CD8-positive, alpha-beta memory T cell (primary cell): Measurements from ENCODE around the gene OPRD1. TPM values are rescaled to one million over a fixed set of nuclear protein-coding genes. Genes with fewer than 3 reads are reported as not detected.
"Not testable (repeated sequence)": the region's sequence is repeated elsewhere in the genome, so short reads cannot be mapped to it uniquely, and the experiment has no call there.

Experiments used
- CTCF ChIA-PET: fragments of 350-600 bp; sonication (Branson Sonifier 250); formaldehyde crosslinking; loops from one replicate; lab custom pipeline; 2021; ENCODE audit warnings: antibody characterized with exemption; lab: Charles Lee
- POLR2A ChIA-PET: fragments of 350-600 bp; sonication (Branson Sonifier 250); formaldehyde crosslinking; loops from one replicate; lab custom pipeline; 2021; ENCODE audit warnings: antibody characterized with exemption; lab: Charles Lee
- DNase-seq, 5 donors: peaks; one replicate each; pipeline versions ENCODE4 v3.0.0 to v3.0.0-alpha.2; 2020 to 2022; ENCODE audit warnings: mixed read lengths in 1 of 5
- H3K27ac ChIP-seq: one replicate; pipeline ENCODE4 v1.7.0; 2013; ENCODE audit warnings: low read depth, mild to moderate bottlenecking, low read length, moderate library complexity
- H3K27me3 ChIP-seq: 2 replicates; pipeline ENCODE4 v1.7.0; 2013; ENCODE audit warnings: low read length, mild to moderate bottlenecking; ENCODE audit not compliant: insufficient read depth, poor library complexity, severe bottlenecking
- H3K36me3 ChIP-seq: 2 replicates; pipeline ENCODE4 v1.7.0; 2013; ENCODE audit warnings: mild to moderate bottlenecking, low read length, moderate library complexity; ENCODE audit not compliant: insufficient read depth
- H3K4me1 ChIP-seq: 2 replicates; pipeline ENCODE4 v1.7.0; 2013; ENCODE audit warnings: mild to moderate bottlenecking, low read length, moderate library complexity; ENCODE audit not compliant: insufficient read depth
- H3K4me3 ChIP-seq: 2 replicates; pipeline ENCODE4 v1.7.0; 2013; ENCODE audit warnings: mild to moderate bottlenecking, low read length
- H3K9me3 ChIP-seq: 2 replicates; pipeline ENCODE4 v1.7.0; 2013; ENCODE audit warnings: mild to moderate bottlenecking, low read length
- H3K27ac Mint-ChIP-seq, 8 donors: one replicate each; pipeline ENCODE4 v1.8.0; 2020 to 2021; ENCODE audit warnings: mixed read lengths in 8 of 8, mild to moderate bottlenecking in 6 of 8, inconsistent platforms in 3 of 8, moderate library complexity in 3 of 8
- H3K27me3 Mint-ChIP-seq, 2 donors: one replicate each; pipeline ENCODE4 v1.8.0; 2020 to 2021; ENCODE audit warnings: mixed read lengths in 2 of 2, mild to moderate bottlenecking in 1 of 2, moderate library complexity in 1 of 2
- H3K36me3 Mint-ChIP-seq, 3 donors: one replicate each; pipeline ENCODE4 v1.8.0; 2020 to 2021; ENCODE audit warnings: mixed read lengths in 3 of 3, inconsistent platforms in 1 of 3, mild to moderate bottlenecking in 1 of 3
- H3K4me1 Mint-ChIP-seq, 3 donors: one replicate each; pipeline ENCODE4 v1.8.0; 2020 to 2021; ENCODE audit warnings: mixed read lengths in 3 of 3, inconsistent platforms in 1 of 3, mild to moderate bottlenecking in 1 of 3
- H3K4me3 Mint-ChIP-seq, 7 donors: one replicate each; pipeline ENCODE4 v1.8.0; 2020 to 2021; ENCODE audit warnings: mixed read lengths in 7 of 7, mild to moderate bottlenecking in 6 of 7, moderate library complexity in 4 of 7, inconsistent platforms in 2 of 7
- H3K9me3 Mint-ChIP-seq, 5 donors: one replicate each; pipeline ENCODE4 v1.8.0; 2020 to 2022; ENCODE audit warnings: mixed read lengths in 5 of 5, mild to moderate bottlenecking in 3 of 5, moderate library complexity in 2 of 5, inconsistent platforms in 1 of 5
- polyA plus RNA-seq: library from polyadenylated mRNA; unstranded; fragments of 300-500 nt; fragmentation: Illumina TruSeq; gene quantifications from one replicate; pipeline ENCODE4 v1.2.3, GENCODE V29; 2021
- total RNA-seq, 2 experiments: library from RNA; stranded (reverse); gene quantifications; one replicate each; pipeline ENCODE4 v1.2.3, GENCODE V29; 2021

Gene OPRD1
- total RNA-seq (not detected), polyA plus RNA-seq (0.02 TPM)

DNA sequence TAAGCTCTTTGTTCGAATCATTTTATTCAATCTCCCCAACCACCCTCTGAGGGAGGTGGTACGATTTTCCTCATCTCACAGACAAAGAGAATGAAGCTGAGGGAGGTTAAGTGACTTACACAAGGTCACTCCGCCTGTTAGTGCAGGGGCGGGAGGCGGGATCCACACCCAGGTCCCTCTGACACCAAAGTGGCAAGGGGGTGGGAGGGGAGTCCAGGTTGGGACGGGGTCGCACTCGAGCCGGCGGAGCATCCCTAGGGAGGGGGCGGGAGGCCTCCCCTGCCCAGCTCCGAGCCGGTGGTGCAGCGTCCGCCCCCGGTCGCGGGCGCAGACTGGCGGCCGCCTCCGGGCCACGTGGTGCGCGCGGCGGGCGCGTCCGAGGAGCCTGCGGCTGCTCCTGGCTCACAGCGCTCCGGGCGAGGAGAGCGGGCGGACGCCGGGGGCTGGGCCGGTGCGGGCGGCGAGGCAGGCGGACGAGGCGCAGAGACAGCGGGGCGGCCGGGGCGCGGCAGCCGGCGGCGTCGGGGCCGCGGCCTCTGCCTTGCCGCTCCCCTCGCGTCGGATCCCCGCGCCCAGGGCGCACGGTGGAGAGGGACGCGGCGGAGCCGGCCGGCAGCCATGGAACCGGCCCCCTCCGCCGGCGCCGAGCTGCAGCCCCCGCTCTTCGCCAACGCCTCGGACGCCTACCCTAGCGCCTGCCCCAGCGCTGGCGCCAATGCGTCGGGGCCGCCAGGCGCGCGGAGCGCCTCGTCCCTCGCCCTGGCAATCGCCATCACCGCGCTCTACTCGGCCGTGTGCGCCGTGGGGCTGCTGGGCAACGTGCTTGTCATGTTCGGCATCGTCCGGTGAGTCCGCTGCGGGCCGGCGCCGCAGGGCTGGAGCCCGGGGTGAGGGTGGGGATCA lies at the start of gene OPRD1:
Gene OPRD1 (plus strand): TSS at position 405 of the 903 bp plus-strand sequence. CDS start 214 bp downstream, at position 619.
- H3K4me3 ChIP-seq = no peak within 1 kb of the TSS
- no peak within 1 kb of the TSS for H3K27ac ChIP-seq
- no peak within 1 kb of the TSS for H3K27ac Mint-ChIP-seq
- no peaks in the 10 kb centered on the region for H3K36me3 ChIP-seq
- H3K27me3 ChIP-seq = peaks cover 24% of the 10 kb centered on the region
- no peaks in the 10 kb centered on the region for H3K9me3 ChIP-seq
- no peaks in the 10 kb centered on the region for H3K4me1 ChIP-seq
- POLR2A ChIA-PET = interaction anchor here (0.6 kb wide), 1 partner anchor 164 kb away, joined by 3 read pairs; the partner anchor contains the start of gene RNU11
- CTCF ChIA-PET = no interaction called here
- H3K4me3 Mint-ChIP-seq = peak within 1 kb of the TSS in 1 of 7 donors; percentile 32
- peaks cover 0 to 2% (median 0%) of the 10 kb centered on the region in 5 donors for H3K9me3 Mint-ChIP-seq
- no peak for DNase-seq
- H3K36me3 Mint-ChIP-seq = no peaks in the 10 kb centered on the region
- H3K27me3 Mint-ChIP-seq = peaks cover 33 to 64% of the 10 kb centered on the region in 2 donors
- peaks cover 0 to 10% (median 5%) of the 10 kb centered on the region in 3 donors for H3K4me1 Mint-ChIP-seq

DNA sequence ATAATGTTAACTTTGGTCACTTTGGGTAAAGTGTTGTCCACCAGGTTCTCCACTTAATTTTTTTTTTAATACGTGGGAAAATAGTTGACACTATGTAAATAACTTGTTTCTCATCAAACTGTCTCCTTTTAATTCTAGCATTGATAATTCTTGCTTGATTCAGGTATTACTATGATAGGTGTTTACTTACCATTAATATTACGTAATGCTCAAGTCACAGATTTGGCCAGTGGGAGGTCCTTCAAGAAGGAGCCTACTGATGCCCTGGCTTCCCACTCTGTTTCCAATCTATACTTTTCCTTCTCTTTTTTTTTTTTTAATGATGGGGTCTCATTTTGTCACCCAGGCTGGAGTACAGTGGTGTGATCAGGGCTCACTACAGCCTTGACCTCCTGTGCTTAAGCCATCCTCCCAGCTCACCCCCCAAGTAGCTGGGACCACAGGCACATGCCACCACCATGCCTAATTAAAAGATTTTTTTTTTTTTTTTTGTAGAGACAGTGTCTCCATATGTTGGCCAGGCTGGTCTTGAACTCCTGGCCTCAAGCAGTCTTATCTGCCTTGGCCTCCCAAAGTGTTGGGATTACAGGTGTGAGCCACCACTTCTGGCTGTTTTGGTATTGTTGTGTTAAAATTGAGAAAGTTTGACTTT lies 45.3 kb upstream of the OPRD1 start:
- Mint-ChIP-seq H3K27me3 (no peaks in the 10 kb centered on the region), H3K36me3 (peaks cover 0 to 58% (median 16%) of the 10 kb centered on the region in 3 donors), H3K4me1 (peaks cover 17 to 42% (median 36%) of the 10 kb centered on the region in 3 donors), H3K27ac (peak overlapping the region in 4 of 8 donors; percentile 49 to 64 (median 56)), H3K9me3 (no peaks in the 10 kb centered on the region), H3K4me3 (no peak overlapping the region)
- Histone ChIP-seq H3K4me1 (no peaks in the 10 kb centered on the region), H3K27ac (no peak overlapping the region), H3K27me3 (no peaks in the 10 kb centered on the region), H3K9me3 (no peaks in the 10 kb centered on the region), H3K4me3 (no peak overlapping the region), H3K36me3 (peaks cover 9% of the 10 kb centered on the region)
- no peak for DNase-seq
- ChIA-PET CTCF (no interaction called here), POLR2A (no interaction called here)

GRCh38 chr1:28770601-28771165 lies 41.3 kb upstream of the OPRD1 start:
- H3K27ac Mint-ChIP-seq = peak overlapping the region in 2 of 8 donors; percentile 61 to 85
- peaks cover 0 to 49% (median 14%) of the 10 kb centered on the region in 3 donors for H3K36me3 Mint-ChIP-seq
- POLR2A ChIA-PET = no interaction called here

GRCh38 chr1:28771921-28772320 lies 40.0 kb upstream of the OPRD1 start:
- H3K4me3 Mint-ChIP-seq, H3K27ac Mint-ChIP-seq, H3K27me3 ChIP-seq, H3K36me3 ChIP-seq, H3K9me3 Mint-ChIP-seq, POLR2A ChIA-PET, H3K4me1 ChIP-seq, DNase-seq, H3K4me3 ChIP-seq, H3K27ac ChIP-seq, H3K9me3 ChIP-seq, H3K27me3 Mint-ChIP-seq: not testable (repeated sequence)
- H3K36me3 Mint-ChIP-seq = peaks cover 0 to 40% (median 11%) of the 10 kb centered on the region in 3 donors
- H3K4me1 Mint-ChIP-seq = peaks cover 7 to 22% (median 18%) of the 10 kb centered on the region in 3 donors
- CTCF ChIA-PET = interaction anchor here (1.6 to 1.7 kb wide), 2 partner anchors 35 to 105 kb away, joined by 5 read pairs; partner anchors contain the start of gene YTHDF2

More at GRCh38 chr1:28770601-28771165, 41.3 kb upstream of the OPRD1 start:
- Histone ChIP-seq H3K9me3 (no peaks in the 10 kb centered on the region), H3K36me3 (peaks cover 9% of the 10 kb centered on the region), H3K4me3 (no peak overlapping the region), H3K27ac (no peak overlapping the region), H3K27me3 (no peaks in the 10 kb centered on the region), H3K4me1 (peaks cover 10% of the 10 kb centered on the region)
- Mint-ChIP-seq H3K9me3 (no peaks in the 10 kb centered on the region), H3K27me3 (no peaks in the 10 kb centered on the region), H3K4me3 (no peak overlapping the region), H3K4me1 (peaks cover 12 to 31% (median 29%) of the 10 kb centered on the region in 3 donors)
- CTCF ChIA-PET = interaction anchor here (0.9 to 1.6 kb wide), 3 partner anchors 24 to 106 kb away, joined by 3 to 5 read pairs (median 3); partner anchors contain the start of gene YTHDF2
- DNase-seq = no peak

GRCh38 chr1:28773105-28773504 lies 38.9 kb upstream of the OPRD1 start:
- no peak for DNase-seq
- Histone ChIP-seq H3K4me3 (no peak overlapping the region), H3K27me3 (no peaks in the 10 kb centered on the region), H3K36me3 (peaks cover 9% of the 10 kb centered on the region), H3K9me3 (no peaks in the 10 kb centered on the region), H3K27ac (no peak overlapping the region), H3K4me1 (peaks cover 10% of the 10 kb centered on the region)
- H3K4me3 Mint-ChIP-seq = peak overlapping the region in 2 of 7 donors; percentile 22 to 24
- H3K9me3 Mint-ChIP-seq = no peaks in the 10 kb centered on the region
- H3K4me1 Mint-ChIP-seq = peaks cover 7 to 19% (median 16%) of the 10 kb centered on the region in 3 donors
- no peaks in the 10 kb centered on the region for H3K27me3 Mint-ChIP-seq
- CTCF ChIA-PET = interaction anchor here (1.7 to 4.3 kb wide), 2 partner anchors 12 to 36 kb away, joined by 5 to 37 read pairs; partner anchors contain the start of gene YTHDF2
- H3K27ac Mint-ChIP-seq = peak overlapping the region in 3 of 8 donors; percentile 24 to 63 (median 36)
- POLR2A ChIA-PET = no interaction called here
- peaks cover 0 to 35% (median 10%) of the 10 kb centered on the region in 3 donors for H3K36me3 Mint-ChIP-seq

GRCh38 chr1:28775121-28775942 lies 36.6 kb upstream of the OPRD1 start:
- H3K9me3 ChIP-seq = no peaks in the 10 kb centered on the region
- Mint-ChIP-seq H3K36me3 (peaks cover 0 to 14% (median 0%) of the 10 kb centered on the region in 3 donors), H3K4me1 (peaks cover 7 to 14% (median 12%) of the 10 kb centered on the region in 3 donors), H3K4me3 (peak overlapping the region; percentile 80 to 95 (median 86)), H3K27ac (peak overlapping the region; percentile 77 to 94 (median 84)), H3K9me3 (no peaks in the 10 kb centered on the region), H3K27me3 (no peaks in the 10 kb centered on the region)
- H3K27ac ChIP-seq = no peak overlapping the region
- H3K4me1 ChIP-seq = peaks cover 10% of the 10 kb centered on the region
- CTCF ChIA-PET = interaction anchor here (1.0 to 4.3 kb wide), 7 partner anchors 9 to 132 kb away, joined by 3 to 37 read pairs (median 3); partner anchors contain the start of genes TAF12 and YTHDF2
- H3K4me3 ChIP-seq = peak overlapping the region; percentile 56
- POLR2A ChIA-PET = interaction anchor here (0.5 to 2.3 kb wide), 12 partner anchors 9 to 576 kb away, joined by 3 to 16 read pairs (median 4); partner anchors contain the start of genes MED18, RNU11, SRSF4 and TAF12
- peak; percentile 62 to 79 (median 73) for DNase-seq
- H3K36me3 ChIP-seq = no peaks in the 10 kb centered on the region
- H3K27me3 ChIP-seq = no peaks in the 10 kb centered on the region
